NCI-H460 (cell line): ENCODE data around the gene NFAM1. TPM values are rescaled to one million over a fixed set of nuclear protein-coding genes. Genes with fewer than 3 reads are reported as not detected.

ENCODE experiments used
- DNase-seq: peaks from one replicate; pipeline ENCODE4 v3.0.0-alpha.2; 2016; ENCODE audit warnings: low read depth; ENCODE audit errors: extremely low read depth
- total RNA-seq: library from RNA; depleted of rRNA; stranded (reverse); fragments of >200 nt; shearing (Covaris generic); gene quantifications from 2 replicates; pipeline ENCODE4 v1.2.3, GENCODE V29; 2014; rRNA removed

The NFAM1 gene
- total RNA-seq, 1 experiment from 2014 or later, result not detected

GRCh38 chr22:42340829-42341383 lies 91.3 kb downstream of the NFAM1 start:
- DNase-seq, result no peak

- DNase-seq, result no peak
Observed at GRCh38 chr22:42340150-42340549, 92.1 kb downstream of the NFAM1 start.

DNA sequence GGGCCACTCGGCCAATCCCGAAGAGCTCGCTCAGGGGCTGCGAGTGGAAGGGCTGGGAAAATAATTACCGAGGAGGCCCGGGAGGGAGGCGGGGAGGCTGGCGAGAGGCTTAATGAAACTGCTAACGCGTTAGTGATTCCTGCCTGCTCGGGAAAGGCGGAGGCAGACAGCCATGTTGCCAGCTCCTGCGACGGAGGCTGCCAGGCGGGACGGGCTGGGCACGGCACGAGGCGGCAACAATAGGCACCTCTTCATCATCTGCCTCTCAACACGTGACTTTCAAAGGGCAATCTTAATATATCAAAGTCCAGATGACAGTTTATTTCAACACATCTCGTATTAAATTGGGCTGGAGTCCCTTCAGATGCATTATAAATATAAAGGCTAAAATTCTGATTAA lies 93.7 kb downstream of the NFAM1 start:
- no peak for DNase-seq

DNA sequence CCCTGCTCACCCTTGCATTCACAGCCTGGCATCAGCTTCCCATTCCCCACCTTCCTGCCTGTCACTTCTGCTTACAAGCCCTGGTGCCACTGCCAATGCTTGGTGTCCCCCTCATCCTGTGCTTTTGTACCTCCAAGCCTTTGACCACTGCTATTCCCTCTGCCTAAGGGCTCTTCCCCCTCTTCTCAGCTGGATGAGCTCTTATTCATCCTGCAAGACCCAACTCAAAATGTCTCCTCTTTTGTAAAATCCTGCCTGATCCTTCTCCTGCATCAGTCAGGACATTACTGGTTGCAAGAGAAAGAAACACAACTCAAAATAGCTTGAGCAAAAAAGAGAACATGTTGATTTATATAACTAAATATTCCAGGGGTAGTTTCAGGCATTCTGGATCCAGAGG lies 94.8 kb downstream of the NFAM1 start:
- no peak for DNase-seq

GRCh38 chr22:42336527-42337227 lies 95.5 kb downstream of the NFAM1 start:
- no peak for DNase-seq

GRCh38 chr22:42335839-42336378 lies 96.3 kb downstream of the NFAM1 start:
- DNase-seq, result no peak

GRCh38 chr22:42334875-42335512 lies 97.2 kb downstream of the NFAM1 start:
- DNase-seq, result no peak

DNA sequence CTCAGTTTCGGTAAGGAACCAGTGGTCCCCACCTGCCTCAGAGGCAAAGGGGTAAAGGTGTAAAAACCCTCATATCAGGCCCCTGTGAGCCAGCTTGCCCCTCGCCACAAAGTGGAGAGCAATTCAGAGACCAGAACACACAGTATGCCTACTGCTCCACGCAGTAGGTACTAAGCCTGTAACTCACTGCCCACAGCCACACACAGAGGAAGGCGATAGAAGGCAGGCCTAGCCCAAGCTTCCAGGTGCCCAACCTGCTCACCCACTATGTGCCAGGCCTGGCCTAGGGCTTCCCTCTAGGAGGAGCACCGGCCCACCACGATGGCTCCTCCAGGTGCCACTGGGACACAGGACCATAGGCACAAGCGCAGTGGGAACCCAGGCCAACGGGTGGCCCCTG lies 98.7 kb downstream of the NFAM1 start:
- DNase-seq, result no peak

- DNase-seq, result no peak
Observed at GRCh38 chr22:42332089-42332488, 100.1 kb downstream of the NFAM1 start.

DNA sequence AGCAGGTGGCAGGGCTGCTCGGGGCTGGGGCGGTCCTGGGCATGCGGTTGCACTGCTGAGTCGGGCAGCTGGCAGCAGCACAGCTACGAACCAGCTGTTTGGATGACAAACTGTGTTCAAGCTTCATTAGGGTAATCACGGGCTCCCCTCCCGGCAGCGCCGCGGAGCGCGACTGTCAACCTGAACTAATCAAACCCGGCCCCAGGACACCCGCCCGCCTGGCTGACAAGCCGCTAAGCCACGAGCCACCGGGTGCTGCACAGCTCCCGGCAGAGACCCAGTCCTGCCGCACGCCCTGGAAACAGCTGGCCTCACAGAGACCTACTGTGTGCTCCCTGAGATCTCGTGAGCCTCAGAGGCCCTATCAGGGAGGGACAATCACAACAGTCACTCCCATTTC lies 101.2 kb downstream of the NFAM1 start:
- DNase-seq, result no peak

Other genes with a start within 250 kb of the NFAM1 start
- 18.1 and 21.1 TPM in 2 replicates for gene TCF20, start 161.8 kb downstream of the NFAM1 start, total RNA-seq
- 16.8 and 20.3 TPM in 2 replicates for gene RRP7A, start 87.4 kb upstream of the NFAM1 start, total RNA-seq
- 1.4 and 2.1 TPM in 2 replicates for gene SERHL2, start 121.6 kb upstream of the NFAM1 start, total RNA-seq
- 15.1 and 20.1 TPM in 2 replicates for gene POLDIP3, start 182.5 kb upstream of the NFAM1 start, total RNA-seq
- gene ATP5MGL, start 208.2 kb upstream of the NFAM1 start, total RNA-seq, result 0.54 TPM in 1 of 2 replicates, not detected in the other
- gene CYB5R3, start 217.0 kb upstream of the NFAM1 start, total RNA-seq, result 29.5 and 31.8 TPM in 2 replicates